Nephron progenitor cell (in vitro differentiated cells): ENCODE measurements around the gene SLC23A2.

Experiments used
- DNase-seq: peaks from one replicate; pipeline ENCODE4 v3.0.0; 2021
- H3K27ac Mint-ChIP-seq: 2 replicates; pipeline ENCODE4 v1.8.0; 2021; ENCODE audit warnings: mild to moderate bottlenecking, moderate library complexity, mixed read lengths
- H3K27me3 Mint-ChIP-seq: 2 replicates; pipeline ENCODE4 v1.8.0; 2021; ENCODE audit warnings: mild to moderate bottlenecking, low read depth, mixed read lengths; ENCODE audit not compliant: poor library complexity
- H3K36me3 Mint-ChIP-seq: 2 replicates; pipeline ENCODE4 v1.8.0; 2021; ENCODE audit warnings: low read depth, mixed read lengths
- H3K4me1 Mint-ChIP-seq: 2 replicates; pipeline ENCODE4 v1.8.0; 2021; ENCODE audit warnings: mixed read lengths
- H3K4me3 Mint-ChIP-seq: 2 replicates; pipeline ENCODE4 v1.8.0; 2021; ENCODE audit warnings: mild to moderate bottlenecking, moderate library complexity, mixed read lengths
- H3K9me3 Mint-ChIP-seq: 2 replicates; pipeline ENCODE4 v1.8.0; 2021; ENCODE audit warnings: mild to moderate bottlenecking, moderate library complexity, mixed read lengths
- CTCF ChIP-seq: fragments of 200-600 bp; sonication (generic); IDR thresholded peaks from 2 replicates; pipeline ENCODE4 v1.5.0; 2021; ENCODE audit warnings: antibody characterized with exemption

SLC23A2 gene

GRCh38 chr20:4876301-4876700, 125.0 kb downstream of the SLC23A2 start:
- Mint-ChIP-seq H3K27me3 (no peaks in the 10 kb centered on the region), H3K36me3 (peaks cover 37% of the 10 kb centered on the region), H3K4me3 (no peak overlapping the region), H3K27ac (no peak overlapping the region), H3K9me3 (no peaks in the 10 kb centered on the region), H3K4me1 (peaks cover 39% of the 10 kb centered on the region)
- no peak for TF ChIP-seq CTCF
- DNase-seq = no peak

GRCh38 chr20:4875578-4876067, 125.7 kb downstream of the SLC23A2 start:
- peak; percentile 25 for DNase-seq
- no peak for TF ChIP-seq CTCF
- Mint-ChIP-seq H3K4me3 (no peak overlapping the region), H3K36me3 (peaks cover 35% of the 10 kb centered on the region), H3K27ac (no peak overlapping the region), H3K4me1 (peaks cover 32% of the 10 kb centered on the region), H3K9me3 (no peaks in the 10 kb centered on the region), H3K27me3 (no peaks in the 10 kb centered on the region)

GRCh38 chr20:4873396-4873795, 127.9 kb downstream of the SLC23A2 start:
- TF ChIP-seq CTCF = no peak
- H3K9me3 Mint-ChIP-seq = no peaks in the 10 kb centered on the region
- no peak for DNase-seq
- H3K27me3 Mint-ChIP-seq = no peaks in the 10 kb centered on the region
- H3K36me3 Mint-ChIP-seq = peaks cover 37% of the 10 kb centered on the region
- peaks cover 39% of the 10 kb centered on the region for H3K4me1 Mint-ChIP-seq
- no peak overlapping the region for H3K27ac Mint-ChIP-seq
- no peak overlapping the region for H3K4me3 Mint-ChIP-seq

GRCh38 chr20:4871486-4871885, 129.8 kb downstream of the SLC23A2 start:
- Mint-ChIP-seq H3K36me3 (peaks cover 37% of the 10 kb centered on the region), H3K4me3 (no peak overlapping the region), H3K4me1 (peaks cover 29% of the 10 kb centered on the region), H3K27me3 (no peaks in the 10 kb centered on the region), H3K9me3 (no peaks in the 10 kb centered on the region), H3K27ac (no peak overlapping the region)
- TF ChIP-seq CTCF = no peak
- no peak for DNase-seq

GRCh38 chr20:4870906-4871305, 130.4 kb downstream of the SLC23A2 start:
- H3K9me3 Mint-ChIP-seq = no peaks in the 10 kb centered on the region
- H3K27me3 Mint-ChIP-seq = no peaks in the 10 kb centered on the region
- peak overlapping the region; percentile 17 for H3K27ac Mint-ChIP-seq
- TF ChIP-seq CTCF = no peak
- no peak overlapping the region for H3K4me3 Mint-ChIP-seq
- H3K4me1 Mint-ChIP-seq = peaks cover 23% of the 10 kb centered on the region
- no peak for DNase-seq
- peaks cover 37% of the 10 kb centered on the region for H3K36me3 Mint-ChIP-seq
